D721Med (cell line): ENCODE data around the gene VWF.
"Not testable (repeated sequence)": the region's sequence is repeated elsewhere in the genome, so short reads cannot be mapped to it uniquely, and the experiment has no call there.

Source experiments
- DNase-seq: peaks from one replicate; pipeline ENCODE4 v3.0.0; 2011; ENCODE audit warnings: low spot score; ENCODE audit not compliant: insufficient read length
- FAIRE-seq: peaks from 2 replicates; lab custom pipeline; 2011; peaks lifted over from hg19 to GRCh38; lab: Jason Lieb, UNC
- TF ChIP-seq, protein P1 (sequence below): IDR thresholded peaks from 2 replicates; pipeline ENCODE4 v1.5.1; 2012; ENCODE audit warnings: mild to moderate bottlenecking, control low read depth; ENCODE audit not compliant: insufficient read depth; ENCODE audit errors: missing control alignments

VWF gene

DNA sequence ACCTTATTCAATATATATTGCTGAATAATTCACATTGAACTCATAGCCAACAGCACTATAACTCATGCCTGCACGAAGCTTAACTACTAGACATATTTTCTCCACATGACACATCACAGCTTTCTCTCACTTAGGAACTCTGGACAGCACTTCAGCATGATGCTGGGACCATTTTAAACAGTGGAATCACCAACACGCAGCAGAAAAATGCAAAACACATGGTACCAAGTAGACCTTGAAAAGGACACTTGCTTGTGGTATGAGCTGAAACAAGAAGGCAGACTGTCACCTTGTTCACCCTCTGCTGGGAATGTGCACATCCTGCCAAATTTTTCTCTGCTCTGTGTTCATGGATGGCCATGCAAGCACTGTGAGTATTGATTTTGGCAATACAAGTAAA, 40.9 kb upstream of the VWF start:
- DNase-seq (no peak), FAIRE-seq (no peak)
- TF ChIP-seq, protein P1, sequence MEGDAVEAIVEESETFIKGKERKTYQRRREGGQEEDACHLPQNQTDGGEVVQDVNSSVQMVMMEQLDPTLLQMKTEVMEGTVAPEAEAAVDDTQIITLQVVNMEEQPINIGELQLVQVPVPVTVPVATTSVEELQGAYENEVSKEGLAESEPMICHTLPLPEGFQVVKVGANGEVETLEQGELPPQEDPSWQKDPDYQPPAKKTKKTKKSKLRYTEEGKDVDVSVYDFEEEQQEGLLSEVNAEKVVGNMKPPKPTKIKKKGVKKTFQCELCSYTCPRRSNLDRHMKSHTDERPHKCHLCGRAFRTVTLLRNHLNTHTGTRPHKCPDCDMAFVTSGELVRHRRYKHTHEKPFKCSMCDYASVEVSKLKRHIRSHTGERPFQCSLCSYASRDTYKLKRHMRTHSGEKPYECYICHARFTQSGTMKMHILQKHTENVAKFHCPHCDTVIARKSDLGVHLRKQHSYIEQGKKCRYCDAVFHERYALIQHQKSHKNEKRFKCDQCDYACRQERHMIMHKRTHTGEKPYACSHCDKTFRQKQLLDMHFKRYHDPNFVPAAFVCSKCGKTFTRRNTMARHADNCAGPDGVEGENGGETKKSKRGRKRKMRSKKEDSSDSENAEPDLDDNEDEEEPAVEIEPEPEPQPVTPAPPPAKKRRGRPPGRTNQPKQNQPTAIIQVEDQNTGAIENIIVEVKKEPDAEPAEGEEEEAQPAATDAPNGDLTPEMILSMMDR: no peak

DNA sequence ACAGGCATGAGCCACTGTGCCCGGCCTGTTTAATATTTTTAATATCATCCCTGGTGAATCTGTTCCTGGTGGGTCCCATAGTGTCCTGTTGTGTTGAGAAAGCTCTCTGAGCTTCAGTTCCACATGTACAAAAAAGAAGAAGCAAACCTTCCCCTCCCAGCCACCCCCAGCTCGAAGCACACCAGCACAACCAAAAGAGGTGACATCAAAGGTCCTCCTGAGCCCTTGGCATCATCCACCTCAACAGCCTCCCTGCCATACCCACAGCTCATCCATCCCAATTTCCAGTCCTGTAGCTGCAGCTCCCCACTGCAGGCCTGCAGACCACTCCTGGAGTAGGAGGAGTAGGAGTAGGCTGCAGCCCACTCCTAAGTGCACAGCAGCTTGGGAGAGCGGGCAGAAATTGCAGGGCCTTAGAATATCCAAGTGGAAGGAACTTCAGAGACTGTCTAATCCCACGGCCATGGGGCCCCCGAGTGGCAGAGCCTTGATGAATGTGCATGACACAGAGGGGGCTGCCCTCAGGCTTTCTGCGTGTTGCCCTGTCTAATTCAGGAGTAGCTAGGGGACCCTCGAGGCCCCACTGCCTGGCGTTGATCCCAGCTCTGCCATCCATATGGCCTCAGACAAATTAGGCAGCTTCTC, 39.1 kb upstream of the VWF start:
- TF ChIP-seq, protein P1: no peak
- DNase-seq: no peak
- FAIRE-seq: no peak

DNA sequence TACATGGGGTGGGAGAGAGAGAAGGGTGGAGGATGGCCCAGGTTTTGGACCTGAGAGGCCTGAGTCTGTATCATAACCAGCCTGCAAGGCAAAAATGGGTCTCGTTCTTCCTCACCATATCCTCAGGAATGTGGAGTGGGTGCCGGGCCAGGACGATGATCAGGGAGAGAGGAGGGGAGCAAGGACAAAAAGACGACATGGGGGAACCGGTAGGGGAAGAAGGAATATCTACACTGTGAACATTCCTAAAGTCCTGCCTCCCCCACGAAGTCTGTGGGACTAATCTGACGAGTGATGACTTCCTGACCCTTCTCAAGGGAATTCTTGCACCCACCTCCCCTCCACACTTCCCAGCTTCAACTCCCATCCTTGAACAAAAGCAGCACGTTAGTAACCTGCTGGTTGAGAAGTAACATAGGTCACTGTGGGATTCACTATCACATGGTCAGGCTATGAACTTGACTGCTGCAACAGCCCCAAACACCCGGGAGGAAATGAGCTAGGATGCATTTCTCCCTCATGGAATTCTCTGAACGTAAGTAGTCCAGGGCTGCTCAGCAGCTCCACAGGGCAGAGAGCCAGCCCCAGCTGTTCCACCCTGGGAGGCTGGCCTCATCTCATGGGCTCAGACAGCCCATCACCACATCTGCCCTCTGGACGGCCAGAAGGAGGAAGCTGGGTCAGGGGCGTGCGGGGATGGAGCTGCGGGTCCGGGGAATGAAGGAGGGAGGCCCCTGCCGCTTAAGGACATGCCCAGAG, 36.8 kb upstream of the VWF start:
- TF ChIP-seq, protein P1: no peak
- FAIRE-seq: no peak

DNA sequence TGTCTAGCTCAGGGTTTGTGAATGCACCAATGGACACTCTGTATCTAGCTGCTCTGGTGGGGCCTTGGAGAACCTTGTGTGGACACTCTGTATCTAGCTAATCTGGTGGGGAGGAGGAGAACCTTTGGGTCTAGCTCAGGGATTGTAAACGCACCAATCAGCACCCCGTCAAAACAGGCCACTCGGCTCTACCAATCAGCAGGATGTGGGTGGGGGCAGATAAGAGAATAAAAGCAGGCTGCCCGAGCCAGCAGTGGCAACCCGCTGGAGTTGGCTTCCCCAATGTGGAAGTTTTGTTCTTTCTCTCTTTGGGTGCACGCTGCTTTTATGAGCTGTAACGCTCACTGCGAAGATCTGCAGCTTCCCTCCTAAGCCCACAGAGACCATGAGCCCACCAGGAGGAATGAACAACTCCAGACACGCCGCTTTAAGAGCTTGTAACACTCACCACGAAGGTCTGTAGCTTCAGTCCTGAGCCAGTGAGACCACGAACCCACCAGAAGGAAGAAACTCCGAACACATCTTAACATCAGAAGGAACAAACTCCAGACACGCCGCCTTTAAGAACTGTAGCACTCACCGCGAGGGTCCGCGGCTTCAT, 35.7 kb upstream of the VWF start:
- FAIRE-seq, DNase-seq: not testable (repeated sequence)

More for the DNA sequence above, 36.8 kb upstream of the VWF start:
- no peak for DNase-seq

DNA sequence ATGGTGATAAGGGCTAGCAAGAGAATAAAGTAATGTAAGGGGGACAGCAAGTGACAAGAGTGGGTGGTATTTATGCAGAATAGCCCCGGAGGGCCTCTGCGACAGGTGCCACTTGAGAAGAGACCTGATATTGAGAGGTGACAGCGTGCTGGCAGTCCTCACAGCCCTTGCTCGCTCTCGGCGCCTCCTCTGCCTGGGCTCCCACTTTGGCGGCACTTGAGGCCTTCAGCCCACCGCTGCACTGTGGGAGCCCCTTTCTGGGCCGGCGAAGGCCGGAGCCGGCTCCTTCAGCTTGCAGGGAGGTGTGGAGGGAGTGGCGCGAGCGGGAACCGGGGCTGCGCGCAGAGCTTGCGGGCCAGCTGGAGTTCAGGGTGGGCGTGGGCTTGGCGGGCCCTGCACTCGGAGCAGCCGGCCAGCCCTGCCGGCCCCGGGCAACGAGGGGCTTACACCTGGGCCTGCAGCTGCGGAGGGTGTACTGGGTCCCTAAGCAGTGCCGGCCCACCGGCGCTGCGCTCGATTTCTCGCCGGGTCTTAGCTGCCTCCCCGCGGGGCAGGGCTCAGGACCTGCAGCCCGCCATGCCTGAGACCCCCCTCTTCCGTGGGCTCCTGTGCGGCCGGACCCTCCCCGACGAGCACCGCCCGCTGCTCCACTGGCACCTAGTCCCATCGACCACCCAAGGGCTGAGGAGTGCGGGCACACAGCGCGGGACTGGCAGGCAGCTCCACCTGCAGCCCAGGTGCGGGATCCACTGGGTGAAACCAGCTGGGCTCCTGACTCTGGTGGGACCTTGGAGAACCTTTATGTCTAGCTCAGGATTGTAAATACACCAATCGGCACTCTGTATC, 34.9 kb upstream of the VWF start:
- FAIRE-seq, DNase-seq: not testable (repeated sequence)

DNA sequence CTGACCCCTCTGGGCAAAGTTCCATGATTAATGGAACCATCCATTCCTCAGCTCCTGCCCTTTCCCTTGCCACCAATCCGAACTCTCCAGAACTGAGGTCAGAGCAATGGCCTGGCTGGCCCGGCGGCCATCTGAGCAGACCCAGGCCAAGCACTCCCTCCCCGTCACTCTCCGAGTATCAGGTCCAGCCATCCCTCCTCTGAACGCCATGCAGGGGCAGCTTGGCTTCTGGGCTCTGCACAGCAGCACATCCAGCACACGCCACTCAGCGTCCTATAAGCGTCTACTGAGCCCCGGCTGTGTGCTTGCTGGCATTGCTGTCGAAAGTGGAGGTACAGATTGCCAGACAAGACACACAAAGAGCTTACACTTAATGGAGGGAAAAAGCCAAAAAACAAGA, 34.3 kb upstream of the VWF start:
- no peak for DNase-seq
- TF ChIP-seq, protein P1: no peak
- no peak for FAIRE-seq

DNA sequence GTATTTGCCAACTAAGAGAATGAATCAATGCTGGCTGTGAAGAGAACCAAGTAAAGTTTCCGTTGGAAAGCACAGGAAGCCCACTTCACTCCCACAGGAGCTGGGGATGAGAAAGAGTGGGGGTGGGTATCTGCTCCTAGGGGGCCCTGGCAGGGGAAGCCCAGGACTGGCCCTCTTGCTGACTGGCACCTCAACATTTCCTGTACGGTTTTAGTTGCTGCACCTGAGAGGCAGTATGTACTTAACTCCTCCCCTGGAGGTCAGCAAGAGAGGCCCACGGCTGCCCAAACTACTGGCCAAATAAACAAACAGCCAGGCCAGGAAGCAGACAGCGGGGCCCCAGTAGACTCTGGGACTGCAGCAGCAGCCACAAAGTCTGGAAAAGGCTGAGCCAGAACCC, 33.8 kb upstream of the VWF start:
- DNase-seq (no peak), FAIRE-seq (no peak)
- TF ChIP-seq, protein P1: no peak
